ENCODE measurements around the gene ACTR2. TPM values are rescaled to one million over a fixed set of nuclear protein-coding genes. Genes with fewer than 3 reads are reported as not detected.
A peak's percentile ranks its signal among the peaks of the same experiment; 100 is the strongest.
"Not testable (repeated sequence)": the region's sequence is repeated elsewhere in the genome, so short reads cannot be mapped to it uniquely, and the experiment has no call there.

ACTR2 gene
- total RNA-seq, 6 experiments from 2014 or later = 42.9 to 114 (median 69.8) TPM

GRCh38 chr2:65316072-65316471, 88.4 kb downstream of the ACTR2 start:
- H3K4me3 ChIP-seq = no peak overlapping the region
- 51% methylated on average over 6 of the region's 6 CpGs for WGBS (ENCODE audit: insufficient coverage, low coverage, low lambda C conversion rate, missing lambda C conversion rate)
- H3K27ac ChIP-seq = peak overlapping the region in 1 of 3 donors; percentile 44
- no peaks in the 10 kb centered on the region for H3K9me3 ChIP-seq
- DNase-seq (peak in 2 of 3 donors; percentile 37 to 57), ATAC-seq (peak; percentile 47 to 90 (median 66))
- intact Hi-C loops (cut with DNase I) = no loop called here
- peaks cover 0 to 40% (median 11%) of the 10 kb centered on the region in 4 donors for H3K36me3 ChIP-seq
- H3K27me3 ChIP-seq = no peaks in the 10 kb centered on the region
- TF ChIP-seq POLR2A (IDR thresholded peaks at IDR 0.05) = no peak
- TF ChIP-seq CTCF (IDR thresholded peaks at IDR 0.05) = no peak
- peaks cover 0 to 11% (median 3%) of the 10 kb centered on the region in 4 donors for H3K4me1 ChIP-seq

- ATAC-seq; H3K27ac ChIP-seq; H3K4me3 ChIP-seq; intact Hi-C loops (cut with DNase I); H3K27me3 ChIP-seq; DNase-seq; H3K9me3 ChIP-seq: not testable (repeated sequence)
- WGBS (ENCODE audit: insufficient coverage, low coverage, low lambda C conversion rate, missing lambda C conversion rate) = 96% methylated on average over 6 of the region's 7 CpGs
- H3K4me1 ChIP-seq = peaks cover 0 to 11% (median 3%) of the 10 kb centered on the region in 4 donors
- peaks cover 0 to 30% (median 10%) of the 10 kb centered on the region in 4 donors for H3K36me3 ChIP-seq
These were observed 89.7 kb downstream of the ACTR2 start for GRCh38 chr2:65317351-65317750.

- WGBS (ENCODE audit: insufficient coverage, low coverage, low lambda C conversion rate, missing lambda C conversion rate) = no CpG with 5 or more reads among the region's 7 CpGs
- no peak for TF ChIP-seq CTCF (IDR thresholded peaks at IDR 0.05)
- no peak for TF ChIP-seq POLR2A (IDR thresholded peaks at IDR 0.05)
- intact Hi-C loops (cut with DNase I) = no loop called here
These were observed 90.2 kb downstream of the ACTR2 start for GRCh38 chr2:65317841-65318240.

GRCh38 chr2:65319072-65319673, 91.5 kb downstream of the ACTR2 start:
- WGBS (ENCODE audit: insufficient coverage, low coverage, low lambda C conversion rate, missing lambda C conversion rate) = 73% methylated on average over 3 of the region's 5 CpGs
- no peak overlapping the region for H3K27ac ChIP-seq

More at GRCh38 chr2:65317841-65318240, 90.2 kb downstream of the ACTR2 start:
- no peak overlapping the region for H3K4me3 ChIP-seq
- no peaks in the 10 kb centered on the region for H3K27me3 ChIP-seq
- H3K27ac ChIP-seq = no peak overlapping the region
- DNase-seq (no peak), ATAC-seq (no peak)
- no peaks in the 10 kb centered on the region for H3K9me3 ChIP-seq
- H3K36me3 ChIP-seq = peaks cover 0 to 25% (median 9%) of the 10 kb centered on the region in 4 donors
- peaks cover 0 to 11% (median 3%) of the 10 kb centered on the region in 4 donors for H3K4me1 ChIP-seq

More at GRCh38 chr2:65319072-65319673, 91.5 kb downstream of the ACTR2 start:
- ATAC-seq = no peak
- TF ChIP-seq POLR2A (IDR thresholded peaks at IDR 0.05) (no peak), CTCF (IDR thresholded peaks at IDR 0.05) (no peak)
- DNase-seq = no peak
- Histone ChIP-seq H3K4me1 (peaks cover 0 to 11% (median 3%) of the 10 kb centered on the region in 4 donors), H3K27me3 (no peaks in the 10 kb centered on the region), H3K9me3 (no peaks in the 10 kb centered on the region), H3K4me3 (no peak overlapping the region), H3K36me3 (peaks cover 0 to 16% (median 2%) of the 10 kb centered on the region in 4 donors)
- intact Hi-C loops (cut with DNase I) = no loop called here

All from right lobe of liver (tissue), 6 donors.